Measurements from ENCODE around the gene KPTN. TPM values are rescaled to one million over a fixed set of nuclear protein-coding genes. Genes with fewer than 3 reads are reported as not detected.

KPTN gene
- total and polyA plus RNA-seq, 4 donors, result 7.1 to 29.0 (median 17.5) TPM

- H3K27me3 ChIP-seq (ENCODE audit: control insufficient read depth, insufficient read depth, low read length), result no peaks in the 10 kb centered on the region
- no peaks in the 10 kb centered on the region for H3K9me3 ChIP-seq (ENCODE audit: control insufficient read depth, insufficient read depth, low read length)
- no peak overlapping the region for H3K27ac ChIP-seq (ENCODE audit: low read depth, low read length)
- peak in 1 of 6 donors; percentile 39 for DNase-seq (ENCODE audit: low read depth in 4 of 6, low spot score in 6 of 6)
- peaks cover 81% of the 10 kb centered on the region for H3K36me3 ChIP-seq (ENCODE audit: control insufficient read depth, insufficient read depth, low read length)
- no peak overlapping the region for H3K4me3 ChIP-seq (ENCODE audit: low read depth, low read length)
- peaks cover 36% of the 10 kb centered on the region for H3K4me1 ChIP-seq (ENCODE audit: control insufficient read depth, insufficient read depth, low read length)
- 76% methylated on average over 24 of the region's 32 CpGs for WGBS (ENCODE audit: insufficient coverage)
These were observed 16.1 kb upstream of the KPTN start for GRCh38 chr19:47499863-47500830.

- Histone ChIP-seq H3K36me3 (ENCODE audit: control insufficient read depth, insufficient read depth, low read length) (peaks cover 88% of the 10 kb centered on the region), H3K27ac (ENCODE audit: low read depth, low read length) (no peak overlapping the region), H3K4me3 (ENCODE audit: low read depth, low read length) (no peak overlapping the region), H3K9me3 (ENCODE audit: control insufficient read depth, insufficient read depth, low read length) (no peaks in the 10 kb centered on the region), H3K4me1 (ENCODE audit: control insufficient read depth, insufficient read depth, low read length) (peaks cover 43% of the 10 kb centered on the region), H3K27me3 (ENCODE audit: control insufficient read depth, insufficient read depth, low read length) (no peaks in the 10 kb centered on the region)
- WGBS (ENCODE audit: insufficient coverage), result 88% methylated on average over 7 of the region's 7 CpGs
- DNase-seq (ENCODE audit: low read depth in 4 of 6, low spot score in 6 of 6), result no peak
These were observed 15.4 kb upstream of the KPTN start for GRCh38 chr19:47499371-47499770.

- no peaks in the 10 kb centered on the region for H3K9me3 ChIP-seq (ENCODE audit: control insufficient read depth, insufficient read depth, low read length)
- WGBS (ENCODE audit: insufficient coverage), result 97% methylated on average over 5 of the region's 5 CpGs
- peaks cover 91% of the 10 kb centered on the region for H3K36me3 ChIP-seq (ENCODE audit: control insufficient read depth, insufficient read depth, low read length)
- peaks cover 43% of the 10 kb centered on the region for H3K4me1 ChIP-seq (ENCODE audit: control insufficient read depth, insufficient read depth, low read length)
- no peak overlapping the region for H3K27ac ChIP-seq (ENCODE audit: low read depth, low read length)
- no peak overlapping the region for H3K4me3 ChIP-seq (ENCODE audit: low read depth, low read length)
- DNase-seq (ENCODE audit: low read depth in 4 of 6, low spot score in 6 of 6), result no peak
- H3K27me3 ChIP-seq (ENCODE audit: control insufficient read depth, insufficient read depth, low read length), result no peaks in the 10 kb centered on the region
These were observed 14.5 kb upstream of the KPTN start for GRCh38 chr19:47498561-47498960.

GRCh38 chr19:47497821-47498520 lies 14.0 kb upstream of the KPTN start:
- peaks cover 49% of the 10 kb centered on the region for H3K4me1 ChIP-seq (ENCODE audit: control insufficient read depth, insufficient read depth, low read length)
- 81% methylated on average over 13 of the region's 14 CpGs for WGBS (ENCODE audit: insufficient coverage)
- no peaks in the 10 kb centered on the region for H3K27me3 ChIP-seq (ENCODE audit: control insufficient read depth, insufficient read depth, low read length)
- no peak overlapping the region for H3K27ac ChIP-seq (ENCODE audit: low read depth, low read length)
- peaks cover 91% of the 10 kb centered on the region for H3K36me3 ChIP-seq (ENCODE audit: control insufficient read depth, insufficient read depth, low read length)
- DNase-seq (ENCODE audit: low read depth in 4 of 6, low spot score in 6 of 6), result no peak
- H3K9me3 ChIP-seq (ENCODE audit: control insufficient read depth, insufficient read depth, low read length), result no peaks in the 10 kb centered on the region
- no peak overlapping the region for H3K4me3 ChIP-seq (ENCODE audit: low read depth, low read length)

- DNase-seq (ENCODE audit: low read depth in 4 of 6, low spot score in 6 of 6), result no peak
- Histone ChIP-seq H3K4me3 (ENCODE audit: low read depth, low read length) (no peak overlapping the region), H3K9me3 (ENCODE audit: control insufficient read depth, insufficient read depth, low read length) (no peaks in the 10 kb centered on the region), H3K27ac (ENCODE audit: low read depth, low read length) (no peak overlapping the region), H3K36me3 (ENCODE audit: control insufficient read depth, insufficient read depth, low read length) (peaks cover 94% of the 10 kb centered on the region), H3K4me1 (ENCODE audit: control insufficient read depth, insufficient read depth, low read length) (peaks cover 57% of the 10 kb centered on the region), H3K27me3 (ENCODE audit: control insufficient read depth, insufficient read depth, low read length) (no peaks in the 10 kb centered on the region)
- WGBS (ENCODE audit: insufficient coverage), result 77% methylated on average over 23 of the region's 23 CpGs
These were observed 13.2 kb upstream of the KPTN start for GRCh38 chr19:47497050-47497766.

- 53% methylated on average over 14 of the region's 17 CpGs for WGBS (ENCODE audit: insufficient coverage)
- H3K27me3 ChIP-seq (ENCODE audit: control insufficient read depth, insufficient read depth, low read length), result no peaks in the 10 kb centered on the region
- DNase-seq (ENCODE audit: low read depth in 4 of 6, low spot score in 6 of 6), result peak in 2 of 6 donors; percentile 38 to 60
- H3K9me3 ChIP-seq (ENCODE audit: control insufficient read depth, insufficient read depth, low read length), result no peaks in the 10 kb centered on the region
- no peak overlapping the region for H3K4me3 ChIP-seq (ENCODE audit: low read depth, low read length)
- H3K36me3 ChIP-seq (ENCODE audit: control insufficient read depth, insufficient read depth, low read length), result peaks cover 97% of the 10 kb centered on the region
- H3K4me1 ChIP-seq (ENCODE audit: control insufficient read depth, insufficient read depth, low read length), result peaks cover 72% of the 10 kb centered on the region
- no peak overlapping the region for H3K27ac ChIP-seq (ENCODE audit: low read depth, low read length)
These were observed 11.7 kb upstream of the KPTN start for GRCh38 chr19:47495478-47496372.

GRCh38 chr19:47494729-47495128 lies 10.7 kb upstream of the KPTN start:
- H3K27ac ChIP-seq (ENCODE audit: low read depth, low read length), result no peak overlapping the region
- H3K9me3 ChIP-seq (ENCODE audit: control insufficient read depth, insufficient read depth, low read length), result no peaks in the 10 kb centered on the region
- peaks cover 97% of the 10 kb centered on the region for H3K36me3 ChIP-seq (ENCODE audit: control insufficient read depth, insufficient read depth, low read length)
- DNase-seq (ENCODE audit: low read depth in 4 of 6, low spot score in 6 of 6), result peak in 2 of 6 donors; percentile 52 to 61
- H3K4me1 ChIP-seq (ENCODE audit: control insufficient read depth, insufficient read depth, low read length), result peaks cover 74% of the 10 kb centered on the region
- H3K27me3 ChIP-seq (ENCODE audit: control insufficient read depth, insufficient read depth, low read length), result no peaks in the 10 kb centered on the region
- 41% methylated on average over 5 of the region's 9 CpGs for WGBS (ENCODE audit: insufficient coverage)
- H3K4me3 ChIP-seq (ENCODE audit: low read depth, low read length), result no peak overlapping the region

- H3K9me3 ChIP-seq (ENCODE audit: control insufficient read depth, insufficient read depth, low read length), result no peaks in the 10 kb centered on the region
- H3K4me1 ChIP-seq (ENCODE audit: control insufficient read depth, insufficient read depth, low read length), result peaks cover 71% of the 10 kb centered on the region
- H3K4me3 ChIP-seq (ENCODE audit: low read depth, low read length), result no peak overlapping the region
- H3K27ac ChIP-seq (ENCODE audit: low read depth, low read length), result no peak overlapping the region
- DNase-seq (ENCODE audit: low read depth in 4 of 6, low spot score in 6 of 6), result no peak
- H3K36me3 ChIP-seq (ENCODE audit: control insufficient read depth, insufficient read depth, low read length), result peaks cover 98% of the 10 kb centered on the region
- H3K27me3 ChIP-seq (ENCODE audit: control insufficient read depth, insufficient read depth, low read length), result no peaks in the 10 kb centered on the region
- 54% methylated on average over 4 of the region's 5 CpGs for WGBS (ENCODE audit: insufficient coverage)
These were observed 10.2 kb upstream of the KPTN start for GRCh38 chr19:47494211-47494547.
